ENCODE results near the gene ALK.

DNA sequence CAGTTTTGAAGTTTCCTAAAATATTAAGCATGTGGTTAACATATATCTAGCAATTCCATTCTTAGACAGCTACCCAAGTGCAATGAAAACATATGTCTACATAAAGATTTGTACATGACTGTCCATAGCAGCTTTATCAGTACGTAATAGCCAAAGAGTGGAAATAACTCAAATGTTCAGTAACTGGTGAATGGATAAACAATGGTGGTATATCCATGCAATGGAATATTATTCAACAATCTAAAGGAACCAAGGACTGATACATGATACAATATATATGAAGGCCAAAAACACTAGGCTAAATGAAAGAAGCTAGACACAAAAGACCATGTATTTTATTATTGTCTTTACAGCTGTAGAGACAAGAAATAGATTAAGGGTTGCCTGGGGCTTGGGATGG, 361.4 kb downstream of the ALK start:
- TF ChIP-seq POLR2A (IDR thresholded peaks at IDR 0.05): no peak
- TF ChIP-seq, protein P1, sequence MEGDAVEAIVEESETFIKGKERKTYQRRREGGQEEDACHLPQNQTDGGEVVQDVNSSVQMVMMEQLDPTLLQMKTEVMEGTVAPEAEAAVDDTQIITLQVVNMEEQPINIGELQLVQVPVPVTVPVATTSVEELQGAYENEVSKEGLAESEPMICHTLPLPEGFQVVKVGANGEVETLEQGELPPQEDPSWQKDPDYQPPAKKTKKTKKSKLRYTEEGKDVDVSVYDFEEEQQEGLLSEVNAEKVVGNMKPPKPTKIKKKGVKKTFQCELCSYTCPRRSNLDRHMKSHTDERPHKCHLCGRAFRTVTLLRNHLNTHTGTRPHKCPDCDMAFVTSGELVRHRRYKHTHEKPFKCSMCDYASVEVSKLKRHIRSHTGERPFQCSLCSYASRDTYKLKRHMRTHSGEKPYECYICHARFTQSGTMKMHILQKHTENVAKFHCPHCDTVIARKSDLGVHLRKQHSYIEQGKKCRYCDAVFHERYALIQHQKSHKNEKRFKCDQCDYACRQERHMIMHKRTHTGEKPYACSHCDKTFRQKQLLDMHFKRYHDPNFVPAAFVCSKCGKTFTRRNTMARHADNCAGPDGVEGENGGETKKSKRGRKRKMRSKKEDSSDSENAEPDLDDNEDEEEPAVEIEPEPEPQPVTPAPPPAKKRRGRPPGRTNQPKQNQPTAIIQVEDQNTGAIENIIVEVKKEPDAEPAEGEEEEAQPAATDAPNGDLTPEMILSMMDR (IDR thresholded peaks at IDR 0.05): no peak

All from Peyer's patch (tissue), 4 donors.